Measurements from ENCODE around the gene HIVEP1.

HIVEP1 gene

GRCh38 chr6:12020187-12020791 lies 8.2 kb downstream of the HIVEP1 start:
- no peak for DNase-seq

DNA sequence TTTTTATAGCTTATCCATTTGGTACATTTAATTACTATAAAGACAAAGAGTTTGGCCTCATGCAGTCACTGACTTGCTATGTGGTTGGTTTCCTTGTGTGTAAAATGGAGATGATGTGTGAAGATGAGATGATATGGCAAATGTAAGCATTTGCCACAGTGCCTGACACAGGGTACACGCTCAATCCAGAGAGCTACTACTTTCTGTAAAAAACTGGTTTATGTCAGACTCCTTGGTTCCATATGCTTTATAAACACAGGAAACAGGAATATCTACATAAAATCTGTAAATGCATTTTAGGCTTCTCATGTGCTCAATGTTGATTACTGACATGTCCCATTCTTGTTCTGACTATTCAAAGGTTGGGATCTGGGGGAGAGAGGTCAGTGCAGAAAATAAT lies 10.4 kb downstream of the HIVEP1 start:
- no peak for DNase-seq

DNA sequence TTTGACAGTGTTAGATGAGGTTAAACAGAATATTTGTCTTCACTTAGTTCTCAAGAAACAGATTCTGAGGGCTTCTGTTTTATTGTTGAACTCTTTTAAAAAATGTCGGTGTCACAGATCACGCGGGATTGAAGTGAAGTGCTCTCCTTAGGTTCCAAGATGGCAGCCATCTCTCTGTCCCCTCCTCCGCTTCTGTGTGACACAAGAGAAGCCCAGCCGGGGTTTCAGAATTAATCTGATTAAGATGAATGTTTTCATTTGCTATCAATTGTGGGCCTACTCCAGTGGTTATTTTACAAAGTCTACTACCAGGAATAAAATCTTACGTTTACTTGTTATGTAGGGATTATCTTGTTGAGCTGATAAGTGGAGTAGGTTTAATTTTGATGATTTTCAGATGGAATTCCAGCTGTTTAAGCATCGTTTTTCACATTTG lies 10.9 kb downstream of the HIVEP1 start:
- no peak for DNase-seq

GRCh38 chr6:12024216-12024615 lies 12.1 kb downstream of the HIVEP1 start:
- DNase-seq, result no peak

GRCh38 chr6:12024699-12025434 lies 12.8 kb downstream of the HIVEP1 start:
- no peak for DNase-seq

DNA sequence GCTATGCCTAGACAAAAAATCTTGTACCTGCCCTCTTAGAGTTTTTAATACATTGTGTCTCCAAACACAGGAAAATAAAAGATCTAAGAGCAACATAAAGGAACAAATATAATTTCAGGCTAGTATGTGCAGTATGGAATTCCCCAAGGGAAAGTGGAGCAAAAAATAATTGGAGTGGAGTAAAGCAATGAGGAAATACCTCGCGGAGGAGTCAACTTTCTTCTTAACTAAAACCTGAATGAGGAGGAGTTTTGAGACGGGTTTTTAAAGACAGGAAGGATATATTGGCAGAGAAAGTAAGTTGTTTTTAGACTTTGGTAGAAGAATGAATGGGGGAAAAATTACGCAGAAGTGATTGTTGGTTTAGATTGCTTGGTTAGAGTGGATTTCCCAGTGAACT lies 14.0 kb downstream of the HIVEP1 start:
- no peak for DNase-seq

GRCh38 chr6:12026833-12027232 lies 14.7 kb downstream of the HIVEP1 start:
- no peak for DNase-seq

GRCh38 chr6:12028213-12028612 lies 16.1 kb downstream of the HIVEP1 start:
- DNase-seq, result no peak

- DNase-seq, result no peak
Measured at GRCh38 chr6:12029979-12030737, 18.0 kb downstream of the HIVEP1 start.

- no peak for DNase-seq
Measured at GRCh38 chr6:12030993-12031550, 19.0 kb downstream of the HIVEP1 start.

GRCh38 chr6:12032783-12033573 lies 20.9 kb downstream of the HIVEP1 start:
- no peak for DNase-seq

DNA sequence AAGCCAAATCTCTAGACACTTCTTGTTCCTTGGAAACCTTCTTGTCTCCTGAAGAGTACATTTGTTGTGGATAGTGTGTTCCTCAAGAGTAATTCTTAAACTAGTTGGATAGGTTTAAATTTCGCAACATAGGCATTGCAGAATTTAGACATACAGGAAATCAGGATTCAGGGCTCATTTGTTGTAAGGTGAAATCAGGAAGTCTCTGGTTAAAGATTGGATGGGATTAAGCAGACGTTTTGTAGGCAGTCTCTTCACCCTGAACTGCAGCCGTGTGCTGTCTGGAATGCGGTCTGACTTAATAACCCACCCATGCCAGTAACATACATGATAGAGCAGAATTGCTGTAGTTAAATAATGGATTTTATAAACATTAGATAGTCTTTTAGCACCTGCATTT lies 21.7 kb downstream of the HIVEP1 start:
- no peak for DNase-seq

DNA sequence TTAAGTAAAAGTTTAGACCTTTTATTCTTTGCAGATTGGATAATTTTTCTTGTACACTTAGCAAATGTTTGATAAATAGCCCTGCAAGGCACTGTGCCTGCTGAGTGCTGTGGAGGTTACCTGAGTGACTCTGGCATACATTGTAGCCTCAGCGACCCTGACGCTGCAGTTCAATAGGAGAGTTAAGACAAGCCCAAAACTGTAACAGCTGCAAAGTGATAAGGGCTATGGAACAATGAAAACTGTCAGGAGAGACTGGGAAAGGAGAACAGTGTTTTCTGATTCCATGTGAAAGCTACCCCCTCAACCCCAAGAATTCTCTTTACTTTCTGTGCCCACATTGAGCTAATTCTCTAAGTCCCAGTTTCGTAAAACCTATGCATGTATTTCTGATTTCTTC lies 22.2 kb downstream of the HIVEP1 start:
- DNase-seq, result no peak

GRCh38 chr6:12034837-12035236 lies 22.7 kb downstream of the HIVEP1 start:
- no peak for DNase-seq

DNA sequence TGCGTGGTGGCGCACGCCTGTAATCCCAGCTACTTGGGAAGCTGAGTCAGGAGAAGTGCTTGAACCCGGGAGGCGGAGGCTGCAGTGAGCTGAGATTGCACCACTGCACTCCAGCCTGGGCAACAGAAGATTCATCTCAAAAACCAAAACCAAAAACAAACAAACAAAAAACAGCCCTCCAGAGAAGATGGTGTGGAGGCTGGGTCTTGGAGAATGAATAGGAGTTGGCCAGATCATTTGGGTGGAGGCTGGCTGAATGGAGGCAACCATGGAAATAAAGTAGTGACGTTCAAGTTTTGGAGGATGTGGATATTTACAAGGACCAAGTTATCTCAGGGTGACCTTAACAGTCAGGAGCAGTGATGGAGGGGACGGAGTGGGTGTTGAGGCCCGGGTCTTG lies 24.7 kb downstream of the HIVEP1 start:
- no peak for DNase-seq

DNA sequence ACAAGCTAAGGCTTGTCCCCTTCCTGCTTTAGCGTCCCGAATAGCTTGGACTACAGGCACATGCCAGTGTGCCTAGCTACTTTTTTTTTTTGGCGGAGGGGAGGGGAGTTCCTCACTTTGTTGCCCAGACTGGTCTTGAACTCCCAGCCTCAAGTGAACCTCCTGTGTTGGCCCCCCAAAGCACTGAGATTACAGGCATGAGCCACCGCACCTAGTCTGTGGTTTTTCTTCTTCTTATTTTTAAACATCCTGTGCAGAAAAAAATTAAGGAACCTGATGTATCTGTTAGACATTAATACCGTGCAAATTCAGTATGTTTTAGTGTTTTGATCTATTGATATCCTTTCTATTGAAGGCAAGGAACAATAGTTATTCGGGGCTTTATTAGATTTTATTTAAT lies 25.7 kb downstream of the HIVEP1 start:
- DNase-seq, result no peak

DNA sequence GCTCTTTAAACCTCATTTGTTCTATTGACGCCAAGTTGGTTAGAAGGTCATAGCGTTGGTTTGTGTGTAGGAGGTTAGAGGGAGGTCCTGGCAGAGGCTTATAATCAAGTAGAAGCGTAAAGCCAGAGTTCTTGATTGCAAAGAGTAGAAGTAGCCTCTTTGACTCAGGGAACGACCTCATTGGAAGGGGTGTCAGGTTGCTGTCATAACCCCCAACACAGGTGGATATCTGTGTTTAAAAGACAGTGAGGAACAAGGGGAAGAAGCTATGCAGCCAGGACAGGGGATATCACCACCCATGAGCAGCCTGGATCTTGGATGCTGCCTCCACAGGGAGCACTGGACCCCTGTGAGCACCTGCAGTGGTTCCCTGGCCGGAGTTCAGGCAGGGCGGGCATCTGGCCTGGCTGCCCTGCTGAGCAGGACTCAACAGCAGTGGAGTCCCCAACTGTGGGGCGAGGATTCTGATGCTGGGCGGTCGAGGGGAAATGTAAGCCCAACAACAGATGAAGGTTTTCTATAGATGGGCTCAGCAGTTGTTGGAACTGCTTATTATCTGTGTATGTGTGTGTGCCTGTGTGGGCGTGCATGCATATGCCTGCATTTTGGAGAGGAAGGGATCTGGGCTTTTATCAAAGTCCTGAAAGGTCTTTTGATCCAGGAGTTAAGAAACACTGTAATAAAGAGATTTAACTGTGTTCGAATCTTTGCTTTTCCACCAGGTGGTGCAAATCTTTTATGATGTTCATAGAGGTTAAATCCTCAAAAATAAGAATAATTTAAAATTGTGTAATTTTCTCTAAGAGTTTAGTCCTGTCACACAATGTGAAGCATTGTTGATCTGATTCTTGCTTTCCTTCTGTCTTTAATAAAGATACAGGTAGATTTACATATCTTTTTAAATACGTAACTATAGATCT lies 27.7 kb downstream of the HIVEP1 start:
- DNase-seq, result no peak

GRCh38 chr6:12047304-12047703 lies 35.2 kb downstream of the HIVEP1 start:
- no peak for DNase-seq

GRCh38 chr6:12047792-12048432 lies 35.8 kb downstream of the HIVEP1 start:
- DNase-seq, result no peak

- DNase-seq, result no peak
Measured at GRCh38 chr6:12048609-12049008, 36.5 kb downstream of the HIVEP1 start.

- no peak for DNase-seq
Measured at GRCh38 chr6:12049165-12049564, 37.1 kb downstream of the HIVEP1 start.

Data from NCI-H1048 (cell line).